Epithelial cell of prostate (primary cell): ENCODE data around the gene PPM1G.

ENCODE experiments used
- DNase-seq: peaks from one replicate; pipeline ENCODE4 v3.0.0-alpha.2; 2011; ENCODE audit warnings: low read depth, low spot score
- H3K27ac ChIP-seq: fragments of 450-650 bp; 2 replicates; pipeline ENCODE4 v1.5.1; 2017; ENCODE audit warnings: mild to moderate bottlenecking

PPM1G gene

DNA sequence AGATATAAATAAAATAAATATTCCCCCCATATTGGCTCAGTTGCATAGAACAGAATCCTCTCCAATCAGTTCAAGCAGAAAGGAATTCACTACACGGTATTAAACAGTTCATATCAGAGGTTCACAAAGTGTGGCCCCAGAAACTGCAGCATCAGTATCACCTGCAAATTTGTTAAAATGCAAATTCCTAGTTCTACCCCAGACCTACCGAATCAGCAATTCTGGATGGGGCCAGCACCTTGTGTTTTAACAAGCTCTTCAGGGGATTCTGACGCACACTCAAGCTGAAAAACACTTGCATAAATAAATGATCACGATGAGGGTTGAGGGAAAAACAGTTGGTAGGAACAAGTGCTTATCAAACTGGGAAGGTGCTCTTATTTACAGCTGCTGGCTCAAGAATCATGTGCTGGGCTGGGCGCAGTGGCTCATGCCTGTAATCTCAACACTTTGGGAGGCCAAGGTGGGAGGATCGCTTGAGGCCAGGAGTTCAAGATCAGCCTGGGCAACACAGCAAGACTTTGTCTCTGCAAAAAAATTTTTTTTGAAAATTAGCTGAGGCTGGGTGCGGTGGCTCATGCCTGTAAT is 59.2 kb downstream of the PPM1G start:
- no peak overlapping the region for H3K27ac ChIP-seq

GRCh38 chr2:27347641-27348040 is 61.8 kb downstream of the PPM1G start:
- DNase-seq: no peak
- H3K27ac ChIP-seq: no peak overlapping the region

More for the DNA sequence above, 59.2 kb downstream of the PPM1G start:
- DNase-seq: no peak

DNA sequence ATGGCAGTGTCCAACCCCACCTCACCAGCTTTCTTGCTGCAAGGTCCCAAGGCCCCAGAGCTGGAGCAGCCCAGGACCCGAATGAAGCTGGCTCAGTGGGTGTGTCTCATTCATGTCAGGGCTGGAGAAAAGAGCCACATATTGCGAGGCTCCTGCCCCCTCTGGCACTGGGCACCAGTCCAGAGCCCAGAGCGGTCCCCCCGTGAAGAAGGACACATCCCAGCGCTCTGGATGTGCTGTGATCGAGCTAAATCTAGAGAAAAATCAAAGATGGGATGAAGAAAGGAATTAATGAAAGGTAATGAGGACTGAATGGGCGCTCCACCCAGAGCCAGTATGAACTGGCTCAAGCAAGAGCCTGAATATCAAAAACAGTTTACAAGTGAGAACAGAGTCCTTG is 73.2 kb downstream of the PPM1G start:
- DNase-seq: no peak
- no peak overlapping the region for H3K27ac ChIP-seq

- no peak overlapping the region for H3K27ac ChIP-seq
- no peak for DNase-seq
These were observed 74.1 kb downstream of the PPM1G start for GRCh38 chr2:27335311-27335710.
